Measurements from ENCODE around the gene FUOM. TPM values are rescaled to one million over a fixed set of nuclear protein-coding genes. Genes with fewer than 3 reads are reported as not detected.

FUOM gene
- total RNA-seq, 1 experiment from 2014 or later, result 41.8 TPM

DNA sequence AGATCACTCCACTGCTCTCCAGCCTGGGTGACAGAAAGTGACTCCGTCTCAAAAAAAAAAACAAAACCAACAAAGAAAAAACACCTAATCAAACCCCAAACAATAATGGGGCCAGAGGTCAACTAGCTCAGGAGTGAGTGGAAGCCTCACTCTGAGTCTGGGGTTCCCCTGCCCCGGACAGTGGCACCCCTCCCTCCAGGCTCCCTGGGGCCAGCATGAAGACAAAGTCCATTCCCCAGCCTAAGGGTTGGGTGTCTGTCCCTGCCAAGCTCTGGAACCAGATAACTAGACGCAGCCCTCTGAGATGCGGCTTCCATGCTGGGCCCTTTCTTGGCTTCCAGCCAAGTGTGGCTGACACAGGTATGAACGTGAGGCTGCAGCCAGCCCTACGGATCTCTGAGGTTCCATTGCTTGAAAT is 1.7 kb upstream of the FUOM start:
- Histone ChIP-seq H2BK15ac (ENCODE audit: low read depth, low read length) (no peak overlapping the region), H3K23ac (ENCODE audit: insufficient read length, low read depth, low read length) (no peak overlapping the region), H3K4me2 (ENCODE audit: insufficient read depth, insufficient read length, low read length) (no peak overlapping the region), H2BK12ac (ENCODE audit: insufficient read length, low read depth, low read length) (no peak overlapping the region), H4K8ac (replicated peaks; ENCODE audit: insufficient read length, low read depth, low read length) (no peak overlapping the region), H2AK5ac (ENCODE audit: insufficient read length, low read length) (no peak overlapping the region), H3T11ph (ENCODE audit: low read length) (no peak overlapping the region), H3K14ac (ENCODE audit: insufficient read depth, low read length) (no peak overlapping the region), H3K4ac (ENCODE audit: low read depth, low read length) (no peak overlapping the region), H3K27me3 (ENCODE audit: insufficient read depth, low read length) (no peaks in the 10 kb centered on the region; the same call in 1 of the 2 replicates), H3K79me2 (ENCODE audit: insufficient read depth, low read length) (no peaks in the 10 kb centered on the region), H2AFZ (ENCODE audit: low read length) (no peak overlapping the region), H3K4me1 (ENCODE audit: insufficient read depth, low read length) (no peaks in the 10 kb centered on the region), H3K18ac (ENCODE audit: insufficient read length, low read depth, low read length) (no peak overlapping the region), H2BK120ac (ENCODE audit: low read depth, low read length, poor library complexity, severe bottlenecking) (no peak overlapping the region), H3K9me3 (ENCODE audit: control insufficient read depth, low read depth, low read length) (no peaks in the 10 kb centered on the region), H2BK20ac (ENCODE audit: low read depth, low read length, poor library complexity, severe bottlenecking) (no peak overlapping the region), H2BK5ac (ENCODE audit: insufficient read length, low read length) (no peak overlapping the region), H4K5ac (ENCODE audit: insufficient read length, low read depth, low read length) (no peak overlapping the region), H3K27ac (ENCODE audit: insufficient read length, low read depth, low read length) (no peak overlapping the region), H3K9ac (ENCODE audit: extremely low read depth, insufficient read length, low read length) (no peak overlapping the region), H3K79me1 (ENCODE audit: insufficient read depth, low read depth, low read length, poor library complexity, severe bottlenecking) (no peaks in the 10 kb centered on the region), H4K91ac (ENCODE audit: insufficient read length, low read depth, low read length) (no peak overlapping the region), H3K23me2 (ENCODE audit: insufficient read length, low read depth, low read length, poor library complexity, severe bottlenecking) (no peaks in the 10 kb centered on the region), H3K56ac (ENCODE audit: insufficient read length, low read depth, low read length) (no peak overlapping the region), H4K20me1 (ENCODE audit: control insufficient read depth, insufficient read depth, insufficient read length) (no peaks in the 10 kb centered on the region)
- TF ChIP-seq, protein P1, sequence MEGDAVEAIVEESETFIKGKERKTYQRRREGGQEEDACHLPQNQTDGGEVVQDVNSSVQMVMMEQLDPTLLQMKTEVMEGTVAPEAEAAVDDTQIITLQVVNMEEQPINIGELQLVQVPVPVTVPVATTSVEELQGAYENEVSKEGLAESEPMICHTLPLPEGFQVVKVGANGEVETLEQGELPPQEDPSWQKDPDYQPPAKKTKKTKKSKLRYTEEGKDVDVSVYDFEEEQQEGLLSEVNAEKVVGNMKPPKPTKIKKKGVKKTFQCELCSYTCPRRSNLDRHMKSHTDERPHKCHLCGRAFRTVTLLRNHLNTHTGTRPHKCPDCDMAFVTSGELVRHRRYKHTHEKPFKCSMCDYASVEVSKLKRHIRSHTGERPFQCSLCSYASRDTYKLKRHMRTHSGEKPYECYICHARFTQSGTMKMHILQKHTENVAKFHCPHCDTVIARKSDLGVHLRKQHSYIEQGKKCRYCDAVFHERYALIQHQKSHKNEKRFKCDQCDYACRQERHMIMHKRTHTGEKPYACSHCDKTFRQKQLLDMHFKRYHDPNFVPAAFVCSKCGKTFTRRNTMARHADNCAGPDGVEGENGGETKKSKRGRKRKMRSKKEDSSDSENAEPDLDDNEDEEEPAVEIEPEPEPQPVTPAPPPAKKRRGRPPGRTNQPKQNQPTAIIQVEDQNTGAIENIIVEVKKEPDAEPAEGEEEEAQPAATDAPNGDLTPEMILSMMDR (conservative IDR thresholded peaks at IDR 0.05), result no peak
- Mint-ChIP-seq H3K4me3 (no peak overlapping the region), H3K9me3 (no peaks in the 10 kb centered on the region), H3K27me3 (ENCODE audit: low read depth) (peaks cover 24% of the 10 kb centered on the region), H3K27ac (no peak overlapping the region), H3K36me3 (ENCODE audit: insufficient read depth in 1 of 3, low read depth in 3 of 3) (peaks cover 17 to 30% (median 29%) of the 10 kb centered on the region in 3 experiments; a peak in 6 of 7 replicates), H3K4me1 (peaks cover 0 to 2% of the 10 kb centered on the region in 2 experiments; a peak in 1 of 4 replicates)
- WGBS (ENCODE audit: extremely low coverage, insufficient read length, low lambda C conversion rate), result no CpG with 5 or more reads among the region's 6 CpGs
- DNase-seq, result no peak
